HepG2 (cell line): ENCODE measurements around the gene ETHE1. TPM values are rescaled to one million over a fixed set of nuclear protein-coding genes. Genes with fewer than 3 reads are reported as not detected.

Source experiments
- ATF7 ChIP-seq, 2 experiments: fragments of 450-650 bp in 1 of 2; sonication (generic) in 1 of 2; formaldehyde crosslinking in 1 of 2; IDR thresholded peaks; 2 replicates each; pipeline versions ENCODE4 v1.4.0 to v1.6.1; 2016 to 2020; ENCODE audit warnings: antibody characterized with exemption in 1 of 2, mild to moderate bottlenecking in 1 of 2, missing genetic modification reagents in 1 of 2
- FOXC1 ChIP-seq: sonication (generic); formaldehyde crosslinking; IDR thresholded peaks from 2 replicates; pipeline ENCODE4 v1.8.0; 2022; ENCODE audit warnings: mild to moderate bottlenecking, missing genetic modification reagents, borderline replicate concordance
- HHEX ChIP-seq: IDR thresholded peaks from 2 replicates; pipeline ENCODE4 v1.6.1; 2016; ENCODE audit warnings: control low read depth
- HNF4A ChIP-seq: sonication (generic); formaldehyde crosslinking; IDR thresholded peaks from 2 replicates; pipeline ENCODE4 v1.4.0; 2020; ENCODE audit warnings: missing genetic modification reagents
- IRX3 ChIP-seq: sonication (generic); formaldehyde crosslinking; IDR thresholded peaks from 2 replicates; pipeline ENCODE4 v1.8.1; 2023; ENCODE audit warnings: mild to moderate bottlenecking, low read depth, missing genetic modification reagents, borderline replicate concordance
- NFKBIZ ChIP-seq: IDR thresholded peaks from 2 replicates; pipeline ENCODE4 v1.6.1; 2018; ENCODE audit warnings: missing genetic modification reagents, missing compliant biosample characterization
- PCBP1 ChIP-seq: fragments of 200-400 bp; formaldehyde crosslinking; IDR thresholded peaks from 2 replicates; pipeline ENCODE4 v1.6.1; 2017; ENCODE audit warnings: mild to moderate bottlenecking, low read depth, low read length, borderline replicate concordance
- RARA ChIP-seq: IDR thresholded peaks from 2 replicates; pipeline ENCODE4 v1.6.1; 2016; ENCODE audit warnings: missing genetic modification reagents, missing compliant biosample characterization
- RARG ChIP-seq: sonication (generic); formaldehyde crosslinking; IDR thresholded peaks from 2 replicates; pipeline ENCODE4 v1.4.0; 2020; ENCODE audit warnings: low read depth, mild to moderate bottlenecking, missing genetic modification reagents
- SRF ChIP-seq: IDR thresholded peaks from 2 replicates; pipeline ENCODE4 v1.6.1; 2011; ENCODE audit warnings: mild to moderate bottlenecking, low read depth, low read length, moderate library complexity
- THRA ChIP-seq: sonication (generic); formaldehyde crosslinking; IDR thresholded peaks from 2 replicates; pipeline ENCODE4 v1.4.0; 2020; ENCODE audit warnings: missing genetic modification reagents, borderline replicate concordance
- TIGD3 ChIP-seq: sonication (generic); formaldehyde crosslinking; IDR thresholded peaks from 2 replicates; pipeline ENCODE4 v1.5.1; 2020; ENCODE audit warnings: mild to moderate bottlenecking, missing genetic modification reagents, borderline replicate concordance
- ZBTB14 ChIP-seq: sonication (generic); formaldehyde crosslinking; IDR thresholded peaks from 2 replicates; pipeline ENCODE4 v1.4.0; 2020; ENCODE audit warnings: missing genetic modification reagents
- ZBTB37 ChIP-seq: sonication (generic); formaldehyde crosslinking; IDR thresholded peaks from 2 replicates; pipeline ENCODE4 v1.4.0; 2020; ENCODE audit warnings: mild to moderate bottlenecking, missing genetic modification reagents
- ZNF138 ChIP-seq: sonication (generic); formaldehyde crosslinking; IDR thresholded peaks from 2 replicates; pipeline ENCODE4 v1.5.0; 2020; ENCODE audit warnings: mild to moderate bottlenecking, low read depth, missing genetic modification reagents
- ZNF143 ChIP-seq: sonication (generic); formaldehyde crosslinking; IDR thresholded peaks from 2 replicates; pipeline ENCODE4 v1.4.0; 2020; ENCODE audit warnings: missing genetic modification reagents
- ZNF34 ChIP-seq: sonication (generic); formaldehyde crosslinking; IDR thresholded peaks from 2 replicates; pipeline ENCODE4 v1.4.0; 2020; ENCODE audit warnings: mild to moderate bottlenecking, missing genetic modification reagents, borderline replicate concordance
- ZNF598 ChIP-seq: sonication (generic); formaldehyde crosslinking; IDR thresholded peaks from 2 replicates; pipeline ENCODE4 v1.5.1; 2020; ENCODE audit warnings: mild to moderate bottlenecking, missing genetic modification reagents, borderline replicate concordance
- ZNF776 ChIP-seq: sonication (generic); formaldehyde crosslinking; IDR thresholded peaks from 2 replicates; pipeline ENCODE4 v1.4.0; 2020; ENCODE audit warnings: mild to moderate bottlenecking, missing genetic modification reagents
- ZNF788 ChIP-seq: sonication (generic); formaldehyde crosslinking; IDR thresholded peaks from 2 replicates; pipeline ENCODE4 v1.5.0; 2020; ENCODE audit warnings: mild to moderate bottlenecking, missing genetic modification reagents, borderline replicate concordance
- polyA plus RNA-seq, 8 experiments: library from polyadenylated mRNA; depleted of rRNA in 3 of 8; stranded (reverse) in 7 of 8; unstranded in 1 of 8; fragments of >200 nt; fragmentation: Illumina TruSeq in 4 of 8; extraction: Trizol in 4 of 8; gene quantifications; 2 replicates each; pipeline versions ENCODE4 v1.2.1 to v1.2.3, GENCODE V29; 2011 to 2016; ENCODE audit warnings: low read depth in 4 of 8, missing spikeins in 1 of 8, mixed read lengths in 1 of 8; ENCODE audit not compliant: insufficient read depth in 1 of 8
- total RNA-seq, 5 experiments: library from RNA; depleted of rRNA; stranded (reverse); fragments of >200 nt; fragmentation: Illumina TruSeq; extraction: Trizol; gene quantifications; 2 replicates each; pipeline ENCODE4 v1.2.3, GENCODE V29; 2016; ENCODE audit warnings: low read depth in 1 of 5
- TF ChIP-seq, protein P1 (sequence below): sonication (generic); formaldehyde crosslinking; IDR thresholded peaks from 2 replicates; pipeline ENCODE4 v1.5.0; 2020; ENCODE audit warnings: missing genetic modification reagents, mild to moderate bottlenecking, borderline replicate concordance
- TF ChIP-seq, protein P2 (sequence below): sonication (generic); formaldehyde crosslinking; IDR thresholded peaks from 2 replicates; pipeline ENCODE4 v1.5.1; 2020; ENCODE audit warnings: mild to moderate bottlenecking, missing genetic modification reagents, moderate library complexity

ETHE1 gene
- total and polyA plus RNA-seq, 2 of the 13 experiments (the other 11 are each of a cell fraction or from before 2014, with no cell fraction given) = 32.5 to 58.4 TPM

- no peak for TF ChIP-seq PCBP1
- TF ChIP-seq HHEX (CRISPR knock-in tag) = no peak
- TF ChIP-seq ZNF138 (CRISPR knock-in tag) = no peak
- TF ChIP-seq, protein P1, sequence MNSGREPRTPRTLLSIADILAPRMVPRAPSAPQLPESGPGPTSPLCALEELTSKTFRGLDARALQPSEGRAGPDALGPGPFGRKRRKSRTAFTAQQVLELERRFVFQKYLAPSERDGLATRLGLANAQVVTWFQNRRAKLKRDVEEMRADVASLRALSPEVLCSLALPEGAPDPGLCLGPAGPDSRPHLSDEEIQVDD (CRISPR knock-in tag) = no peak
- no peak for TF ChIP-seq ZBTB14 (CRISPR knock-in tag)
- no peak for TF ChIP-seq ZNF776 (CRISPR knock-in tag)
- TF ChIP-seq THRA (CRISPR knock-in tag) = no peak
- peak; percentile 78; the same call in 1 of the 2 replicates for TF ChIP-seq ZNF788 (CRISPR knock-in tag)
- no peak for TF ChIP-seq HNF4A (CRISPR knock-in tag)
- no peak for TF ChIP-seq NFKBIZ
- TF ChIP-seq ZNF34 = 0 out of 2 replicates have a peak, but pooled peaks have one; percentile 29
- TF ChIP-seq ZNF598 (CRISPR knock-in tag) = no peak
- no peak for TF ChIP-seq IRX3 (CRISPR knock-in tag)
- TF ChIP-seq FOXC1 = peak; percentile 53; the same call in 1 of the 2 replicates
- TF ChIP-seq TIGD3 = no peak
- TF ChIP-seq SRF = no peak
- TF ChIP-seq, protein P2, sequence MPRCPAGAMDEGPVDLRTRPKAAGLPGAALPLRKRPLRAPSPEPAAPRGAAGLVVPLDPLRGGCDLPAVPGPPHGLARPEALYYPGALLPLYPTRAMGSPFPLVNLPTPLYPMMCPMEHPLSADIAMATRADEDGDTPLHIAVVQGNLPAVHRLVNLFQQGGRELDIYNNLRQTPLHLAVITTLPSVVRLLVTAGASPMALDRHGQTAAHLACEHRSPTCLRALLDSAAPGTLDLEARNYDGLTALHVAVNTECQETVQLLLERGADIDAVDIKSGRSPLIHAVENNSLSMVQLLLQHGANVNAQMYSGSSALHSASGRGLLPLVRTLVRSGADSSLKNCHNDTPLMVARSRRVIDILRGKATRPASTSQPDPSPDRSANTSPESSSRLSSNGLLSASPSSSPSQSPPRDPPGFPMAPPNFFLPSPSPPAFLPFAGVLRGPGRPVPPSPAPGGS (CRISPR knock-in tag) = no peak
- no peak for TF ChIP-seq ZNF143 (CRISPR knock-in tag)
- TF ChIP-seq ZBTB37 = no peak
- no peak for TF ChIP-seq RARG (CRISPR knock-in tag)
- TF ChIP-seq ATF7 (IDR thresholded peaks at IDR 0.05) = no peak
- no peak for TF ChIP-seq ATF7 (CRISPR knock-in tag; IDR thresholded peaks at IDR 0.05)
- no peak for TF ChIP-seq RARA
These were observed 22.4 kb downstream of the ETHE1 start, which contains the start of gene PHLDB3 (continued) for GRCh38 chr19:43504426-43505185.
